ENCODE data around the gene TAF4B. TPM values are rescaled to one million over a fixed set of nuclear protein-coding genes. Genes with fewer than 3 reads are reported as not detected.

TAF4B gene
- total RNA-seq, 4 donors from 2014 or later = 3.7 to 11.9 (median 7.1) TPM

DNA sequence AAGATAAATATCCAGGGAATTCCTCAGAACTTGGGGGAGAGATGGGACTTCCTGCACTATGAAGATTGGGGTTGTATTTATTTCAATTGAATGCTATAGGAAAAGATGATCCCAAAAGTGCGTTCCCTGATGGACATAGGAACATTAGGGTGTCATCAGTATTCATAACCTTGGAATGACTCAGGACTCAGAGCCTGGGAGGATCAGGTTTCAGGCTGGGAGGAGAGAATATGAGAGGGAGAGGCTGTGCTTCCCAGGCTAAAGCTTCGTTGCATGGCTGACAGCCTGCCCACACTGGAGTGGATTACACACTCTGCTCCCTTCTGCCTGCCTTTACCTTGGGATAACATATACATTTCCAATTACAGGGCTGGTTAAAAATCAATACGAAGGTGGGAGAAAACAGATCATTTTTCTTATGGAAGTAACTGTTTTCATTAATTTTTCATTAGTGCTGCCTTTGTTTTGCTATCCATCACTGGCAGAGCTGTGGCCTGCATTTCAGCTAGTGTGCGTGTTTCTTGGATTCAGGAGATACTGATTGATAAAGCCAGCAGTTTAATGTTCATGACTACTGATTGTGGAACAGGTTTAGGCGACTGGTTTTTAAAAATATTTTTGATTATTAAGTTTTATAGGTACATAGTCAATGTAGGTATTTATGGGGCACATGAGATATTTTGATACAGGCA is 203.4 kb downstream of the TAF4B start:
- 45 to 55% methylated on average over 5 of the region's 5 CpGs for WGBS, 2 donors (ENCODE audit: low coverage in 1 of 2)
- Histone ChIP-seq H3K27me3 (no peaks in the 10 kb centered on the region), H3K27ac (no peak overlapping the region), H3K9me3 (no peaks in the 10 kb centered on the region), H3K4me3 (no peak overlapping the region), H3K4me1 (no peaks in the 10 kb centered on the region), H3K36me3 (no peaks in the 10 kb centered on the region)
- no peak for DNase-seq
- in situ Hi-C loops (cut with MboI; ENCODE audit: low pct_ligation_motif_present in 1 of 4, low pct_unique_long_range_greater_than_20kb in 1 of 4, low sequenced_read_pairs in 3 of 4) = no loop called here
- TF ChIP-seq POLR2AphosphoS5 (IDR thresholded peaks at IDR 0.05) = no peak
- TF ChIP-seq EP300 (IDR thresholded peaks at IDR 0.05; ENCODE audit: low read depth) = no peak
- no peak for TF ChIP-seq POLR2A (IDR thresholded peaks at IDR 0.05)
- TF ChIP-seq CTCF (IDR thresholded peaks at IDR 0.05) = no peak
- intact Hi-C loops (cut with DNase I; ENCODE audit: low total_unique reads) = no loop called here

GRCh38 chr18:26432651-26433424 is 206.6 kb downstream of the TAF4B start:
- Histone ChIP-seq H3K27ac (no peak overlapping the region), H3K4me1 (no peaks in the 10 kb centered on the region), H3K36me3 (no peaks in the 10 kb centered on the region), H3K27me3 (no peaks in the 10 kb centered on the region), H3K9me3 (no peaks in the 10 kb centered on the region), H3K4me3 (no peak overlapping the region)
- intact Hi-C loops (cut with DNase I; ENCODE audit: low total_unique reads) (no loop called here), in situ Hi-C loops (cut with MboI; ENCODE audit: low pct_ligation_motif_present in 1 of 4, low pct_unique_long_range_greater_than_20kb in 1 of 4, low sequenced_read_pairs in 3 of 4) (no loop called here)
- 79 to 82% methylated on average over 5 of the region's 5 CpGs for WGBS, 2 donors (ENCODE audit: low coverage in 1 of 2)
- TF ChIP-seq POLR2A (IDR thresholded peaks at IDR 0.05) (no peak), CTCF (IDR thresholded peaks at IDR 0.05) (no peak), EP300 (IDR thresholded peaks at IDR 0.05; ENCODE audit: low read depth) (no peak), POLR2AphosphoS5 (IDR thresholded peaks at IDR 0.05) (no peak)
- DNase-seq = no peak

GRCh38 chr18:26434887-26435286 is 208.6 kb downstream of the TAF4B start:
- no peak overlapping the region for H3K4me3 ChIP-seq
- H3K9me3 ChIP-seq = no peaks in the 10 kb centered on the region
- no peak for DNase-seq
- TF ChIP-seq POLR2AphosphoS5 (IDR thresholded peaks at IDR 0.05) (no peak), CTCF (IDR thresholded peaks at IDR 0.05) (no peak), EP300 (IDR thresholded peaks at IDR 0.05; ENCODE audit: low read depth) (no peak), POLR2A (IDR thresholded peaks at IDR 0.05) (no peak)
- H3K4me1 ChIP-seq = no peaks in the 10 kb centered on the region
- H3K36me3 ChIP-seq = no peaks in the 10 kb centered on the region
- no peak overlapping the region for H3K27ac ChIP-seq
- no peaks in the 10 kb centered on the region for H3K27me3 ChIP-seq
- in situ Hi-C loops (cut with MboI; ENCODE audit: low pct_ligation_motif_present in 1 of 4, low pct_unique_long_range_greater_than_20kb in 1 of 4, low sequenced_read_pairs in 3 of 4) (no loop called here), intact Hi-C loops (cut with DNase I; ENCODE audit: low total_unique reads) (no loop called here)
- 83 to 88% methylated on average over 2 of the region's 2 CpGs for WGBS, 2 donors (ENCODE audit: low coverage in 1 of 2)

GRCh38 chr18:26435415-26436095 is 209.3 kb downstream of the TAF4B start:
- intact Hi-C loops (cut with DNase I; ENCODE audit: low total_unique reads) (no loop called here), in situ Hi-C loops (cut with MboI; ENCODE audit: low pct_ligation_motif_present in 1 of 4, low pct_unique_long_range_greater_than_20kb in 1 of 4, low sequenced_read_pairs in 3 of 4) (no loop called here)
- 86 to 88% methylated on average over 8 of the region's 8 CpGs for WGBS, 2 donors (ENCODE audit: low coverage in 1 of 2)
- Histone ChIP-seq H3K36me3 (no peaks in the 10 kb centered on the region), H3K4me1 (no peaks in the 10 kb centered on the region), H3K4me3 (no peak overlapping the region), H3K27ac (no peak overlapping the region), H3K27me3 (no peaks in the 10 kb centered on the region), H3K9me3 (no peaks in the 10 kb centered on the region)
- TF ChIP-seq POLR2A (IDR thresholded peaks at IDR 0.05) = no peak
- no peak for TF ChIP-seq CTCF (IDR thresholded peaks at IDR 0.05)
- no peak for TF ChIP-seq EP300 (IDR thresholded peaks at IDR 0.05; ENCODE audit: low read depth)
- TF ChIP-seq POLR2AphosphoS5 (IDR thresholded peaks at IDR 0.05) = no peak
- DNase-seq = no peak

Data from transverse colon (tissue), 4 donors.